Measurements from ENCODE around the gene GMDS.

GMDS gene

GRCh38 chr6:2033544-2033943, 211.9 kb downstream of the GMDS start:
- DNase-seq (ENCODE audit: low spot score) = no peak
- no peak for TF ChIP-seq CTCF (conservative IDR thresholded peaks at IDR 0.05; ENCODE audit: low read depth)
- ChIA-PET CTCF (no interaction called here), POLR2A (ENCODE audit: low non-redundant PET) (no interaction called here)
- no peak overlapping the region for H3K27ac ChIP-seq

GRCh38 chr6:2030682-2031244, 214.6 kb downstream of the GMDS start:
- no peak overlapping the region for H3K27ac ChIP-seq
- no peak for DNase-seq (ENCODE audit: low spot score)
- ChIA-PET POLR2A (ENCODE audit: low non-redundant PET) (no interaction called here), CTCF (no interaction called here)
- no peak for TF ChIP-seq CTCF (conservative IDR thresholded peaks at IDR 0.05; ENCODE audit: low read depth)

- no peak for DNase-seq (ENCODE audit: low spot score)
- ChIA-PET POLR2A (ENCODE audit: low non-redundant PET) (no interaction called here), CTCF (no interaction called here)
- TF ChIP-seq CTCF (conservative IDR thresholded peaks at IDR 0.05; ENCODE audit: low read depth) = no peak
- no peak overlapping the region for H3K27ac ChIP-seq
Measured at GRCh38 chr6:2029952-2030351, 215.5 kb downstream of the GMDS start.

GRCh38 chr6:2029130-2029794, 216.1 kb downstream of the GMDS start:
- TF ChIP-seq CTCF (conservative IDR thresholded peaks at IDR 0.05; ENCODE audit: low read depth) = no peak
- DNase-seq (ENCODE audit: low spot score) = peak; percentile 41
- POLR2A ChIA-PET (ENCODE audit: low non-redundant PET) = no interaction called here
- H3K27ac ChIP-seq = no peak overlapping the region
- CTCF ChIA-PET = no interaction called here

- CTCF ChIA-PET = interaction anchor here (0.7 kb wide), 1 partner anchor 20 kb away, joined by 3 read pairs; no protein-coding TSS in a partner anchor
- TF ChIP-seq CTCF (conservative IDR thresholded peaks at IDR 0.05; ENCODE audit: low read depth) = no peak
- POLR2A ChIA-PET (ENCODE audit: low non-redundant PET) = no interaction called here
- no peak overlapping the region for H3K27ac ChIP-seq
- DNase-seq (ENCODE audit: low spot score) = no peak
Measured at GRCh38 chr6:2028457-2029038, 216.9 kb downstream of the GMDS start.

- ChIA-PET CTCF (interaction anchor here (0.5 kb wide), 1 partner anchor 27 kb away, joined by 5 read pairs; no protein-coding TSS in a partner anchor), POLR2A (ENCODE audit: low non-redundant PET) (no interaction called here)
- TF ChIP-seq CTCF (conservative IDR thresholded peaks at IDR 0.05; ENCODE audit: low read depth) = no peak
- H3K27ac ChIP-seq = no peak overlapping the region
- no peak for DNase-seq (ENCODE audit: low spot score)
Measured at GRCh38 chr6:2026133-2026532, 219.3 kb downstream of the GMDS start.

All from RWPE1 (cell line).